GM12873 (cell line): ENCODE data around the gene GMPR.

Experiments
- CTCF ChIP-seq: IDR thresholded peaks from 2 replicates; pipeline ENCODE4 v1.5.1; 2012; ENCODE audit warnings: low read depth, mild to moderate bottlenecking, moderate library complexity, low read length, control low read depth; ENCODE audit not compliant: insufficient read depth; ENCODE audit errors: missing control alignments

Gene GMPR

GRCh38 chr6:16305246-16305725 is 66.9 kb downstream of the GMPR start:
- no peak for TF ChIP-seq CTCF

- no peak for TF ChIP-seq CTCF
Observed at GRCh38 chr6:16305788-16306187, 67.4 kb downstream of the GMPR start.

GRCh38 chr6:16306334-16306733 is 67.9 kb downstream of the GMPR start:
- no peak for TF ChIP-seq CTCF

- no peak for TF ChIP-seq CTCF
Observed at GRCh38 chr6:16311763-16312162, 73.4 kb downstream of the GMPR start.

- no peak for TF ChIP-seq CTCF
Observed at GRCh38 chr6:16313732-16314131, 75.3 kb downstream of the GMPR start.

- no peak for TF ChIP-seq CTCF
Observed at GRCh38 chr6:16314296-16314695, 75.9 kb downstream of the GMPR start.

- TF ChIP-seq CTCF = peak; percentile 78
Observed at GRCh38 chr6:16316741-16317251, 78.4 kb downstream of the GMPR start.
